GM13977 (cell line): ENCODE measurements around the gene EFNA3.
A peak's percentile ranks its signal among the peaks of the same experiment; 100 is the strongest.

Experiments
- DNase-seq: peaks from one replicate; pipeline ENCODE4 v3.0.0; 2012; ENCODE audit warnings: low spot score
- CTCF ChIP-seq: IDR thresholded peaks from 2 replicates; pipeline ENCODE4 v1.5.1; 2012; ENCODE audit warnings: mild to moderate bottlenecking, control low read depth; ENCODE audit not compliant: insufficient read depth; ENCODE audit errors: extremely low read depth, missing control alignments
- in situ Hi-C: fragments of 300-500 bp; cut with MboI; formaldehyde crosslinking; loops from one replicate; pipeline ENCODE4 v1.12.0; 2022; ENCODE audit warnings: low sequenced_read_pairs, low pct_unique_long_range_greater_than_20kb, mixed read lengths, inconsistent platforms; ENCODE audit not compliant: unreplicated experiment

The EFNA3 gene

GRCh38 chr1:155083865-155084721 lies 5.5 kb downstream of the EFNA3 start:
- DNase-seq, result no peak

GRCh38 chr1:155084722-155085503 lies 6.3 kb downstream of the EFNA3 start:
- DNase-seq, result peak; percentile 97
- in situ Hi-C loops, result no loop called here
- TF ChIP-seq CTCF, result peak; percentile 96

More at GRCh38 chr1:155083865-155084721, 5.5 kb downstream of the EFNA3 start:
- peak; percentile 31 for TF ChIP-seq CTCF
- in situ Hi-C loops, result no loop called here

- no peak for TF ChIP-seq CTCF
- in situ Hi-C loops, result no loop called here
- no peak for DNase-seq
Measured at GRCh38 chr1:155085504-155086127, 7.0 kb downstream of the EFNA3 start.

- in situ Hi-C loops, result no loop called here
Measured at GRCh38 chr1:155086128-155086741, 7.6 kb downstream of the EFNA3 start.

GRCh38 chr1:155086856-155087535 lies 8.4 kb downstream of the EFNA3 start:
- DNase-seq, result no peak
- in situ Hi-C loops, result no loop called here
- TF ChIP-seq CTCF, result peak; percentile 5

More at GRCh38 chr1:155086128-155086741, 7.6 kb downstream of the EFNA3 start:
- DNase-seq, result peak; percentile 88
- TF ChIP-seq CTCF, result peak; percentile 99
